Keratinocyte (primary cell): ENCODE measurements around the gene PCYOX1L. TPM values are rescaled to one million over a fixed set of nuclear protein-coding genes. Genes with fewer than 3 reads are reported as not detected.

ENCODE experiments used
- DNase-seq: peaks from one replicate; pipeline ENCODE4 v3.0.0-alpha.2; 2011; ENCODE audit warnings: low read depth, missing footprints, low spot score
- FAIRE-seq: peaks from 2 replicates; lab custom pipeline; 2011; peaks lifted over from hg19 to GRCh38; lab: Jason Lieb, UNC
- H2AFZ ChIP-seq: 2 replicates; pipeline ENCODE4 v1.6.0; 2012; ENCODE audit warnings: low read length, control low read depth, inconsistent platforms; ENCODE audit not compliant: control insufficient read depth
- H3K27ac ChIP-seq: 2 replicates; pipeline ENCODE4 v1.5.1; 2011; ENCODE audit warnings: low read length; ENCODE audit not compliant: control insufficient read depth, insufficient read depth
- H3K27me3 ChIP-seq: 3 replicates; pipeline ENCODE4 v1.6.0; 2011; ENCODE audit warnings: low read length; ENCODE audit not compliant: control insufficient read depth, insufficient read depth; ENCODE audit errors: extremely low read depth
- H3K36me3 ChIP-seq, 2 experiments: 2 replicates in 1 of 2; 3 replicates in 1 of 2; pipeline ENCODE4 v1.5.1; 2011; ENCODE audit warnings: low read length in 2 of 2, mild to moderate bottlenecking in 1 of 2; ENCODE audit not compliant: control insufficient read depth in 2 of 2, insufficient read depth in 2 of 2; ENCODE audit errors: extremely low read depth in 1 of 2
- H3K4me1 ChIP-seq: 3 replicates; pipeline ENCODE4 v1.5.1; 2011; ENCODE audit warnings: low read length; ENCODE audit not compliant: control insufficient read depth, insufficient read depth; ENCODE audit errors: extremely low read depth
- H3K4me2 ChIP-seq: 3 replicates; pipeline ENCODE4 v1.6.0; 2011; ENCODE audit warnings: low read depth, low read length; ENCODE audit not compliant: control insufficient read depth, insufficient read depth; ENCODE audit errors: extremely low read depth
- H3K4me3 ChIP-seq, 3 experiments: fragments of 200-600 bp in 1 of 3; sonication (generic) in 1 of 3; 2 replicates in 2 of 3; 3 replicates in 1 of 3; pipeline ENCODE4 v1.5.1; 2011 to 2016; ENCODE audit warnings: low read length in 3 of 3, mild to moderate bottlenecking in 3 of 3, control low read depth in 2 of 3, inconsistent platforms in 1 of 3, low read depth in 1 of 3, mixed read lengths in 1 of 3, mixed run types in 1 of 3, moderate library complexity in 1 of 3; ENCODE audit not compliant: control insufficient read depth in 2 of 3, insufficient read depth in 2 of 3; ENCODE audit errors: extremely low read depth in 1 of 3
- H3K79me2 ChIP-seq: 2 replicates; pipeline ENCODE4 v1.6.0; 2012; ENCODE audit warnings: low read length; ENCODE audit not compliant: control insufficient read depth, insufficient read depth
- H3K9ac ChIP-seq: 3 replicates; pipeline ENCODE4 v1.6.0; 2011; ENCODE audit warnings: low read length; ENCODE audit not compliant: control insufficient read depth, insufficient read depth; ENCODE audit errors: extremely low read depth
- H3K9me1 ChIP-seq: 3 replicates; pipeline ENCODE4 v1.6.0; 2011; ENCODE audit warnings: low read length; ENCODE audit not compliant: control insufficient read depth, insufficient read depth; ENCODE audit errors: extremely low read depth
- H3K9me3 ChIP-seq: 2 replicates; pipeline ENCODE4 v1.5.1; 2012; ENCODE audit warnings: low read depth, low read length; ENCODE audit not compliant: control insufficient read depth
- H4K20me1 ChIP-seq: 3 replicates; pipeline ENCODE4 v1.6.0; 2011; ENCODE audit warnings: low read length; ENCODE audit not compliant: control insufficient read depth, insufficient read depth; ENCODE audit errors: extremely low read depth
- EZH2 ChIP-seq: IDR thresholded peaks from one replicate; pipeline ENCODE4 v1.6.1; 2012; ENCODE audit warnings: inconsistent platforms, mild to moderate bottlenecking, low read length, moderate library complexity
- dilution Hi-C: fragments of 300-500 bp; cut with MboI; formaldehyde crosslinking; loops from one replicate; pipeline ENCODE4 v1.7.0; 2020; ENCODE audit warnings: low sequenced_read_pairs; ENCODE audit not compliant: extremely low pct_ligation_motif_present
- polyA plus RNA-seq, 5 experiments: library from polyadenylated mRNA; depleted of rRNA in 3 of 5; stranded (reverse) in 3 of 5; stranded (forward) in 1 of 5; unstranded in 1 of 5; fragments of >200 nt; gene quantifications; 1 replicate in 1 of 5; 2 replicates in 3 of 5; 3 replicates in 1 of 5; pipeline versions ENCODE4 v1.2.1 to v1.2.3, GENCODE V29; 2011 to 2012; ENCODE audit warnings: missing spikeins in 2 of 5, low read depth in 1 of 5, low replicate concordance in 1 of 5
- TF ChIP-seq, protein P1 (sequence below), 3 experiments: IDR thresholded peaks in 1 of 3; conservative IDR thresholded peaks in 1 of 3; optimal IDR thresholded peaks in 1 of 3; 2 replicates in 2 of 3; 3 replicates in 1 of 3; pipeline versions ENCODE3 to v1.5.1; 2011; ENCODE audit warnings: low read length in 3 of 3, mild to moderate bottlenecking in 3 of 3, moderate library complexity in 2 of 3, control low read depth in 1 of 3, inconsistent platforms in 1 of 3; ENCODE audit not compliant: insufficient read depth in 2 of 3; ENCODE audit errors: extremely low read depth in 1 of 3

The PCYOX1L gene
- polyA plus RNA-seq, 1 donor (not counting 4 experiments of a cell fraction or from before 2014, with no cell fraction given): 9.5 TPM

DNA sequence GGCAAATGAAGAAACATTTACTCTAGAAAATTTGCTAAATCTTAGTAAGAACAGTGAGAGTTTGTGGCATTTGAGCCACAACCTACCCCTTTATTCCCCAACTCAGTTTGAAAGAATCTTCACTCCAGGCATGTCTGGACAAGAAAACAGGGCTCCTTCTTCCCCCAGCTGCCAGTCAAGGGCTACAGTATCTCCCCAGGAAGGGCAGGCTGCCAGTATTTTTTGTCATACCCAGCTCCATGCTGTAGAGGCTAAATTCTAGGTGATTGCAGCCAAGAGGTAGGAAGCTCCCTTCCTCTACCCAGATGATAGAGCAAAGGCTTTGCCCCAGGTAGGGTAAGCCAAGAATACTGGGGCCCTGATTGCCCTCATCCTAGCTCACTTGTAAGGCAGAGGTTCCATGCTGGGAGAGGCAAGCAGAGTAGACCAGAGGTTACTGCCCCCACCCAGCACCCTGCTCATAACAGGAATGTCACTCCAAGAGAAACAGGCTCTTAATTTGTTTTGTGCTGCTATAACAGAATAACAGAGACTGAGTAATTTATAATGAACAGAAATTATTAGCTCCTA lies 32.6 kb upstream of the PCYOX1L start:
- Histone ChIP-seq H3K9me1 (peaks cover 2% of the 10 kb centered on the region), H3K9me3 (no peaks in the 10 kb centered on the region), H3K4me1 (peaks cover 33% of the 10 kb centered on the region), H3K79me2 (no peaks in the 10 kb centered on the region), H3K27me3 (no peaks in the 10 kb centered on the region), H3K9ac (no peak overlapping the region), H3K4me2 (peak overlapping the region; percentile 65), H4K20me1 (no peaks in the 10 kb centered on the region), H3K27ac (peak overlapping the region; percentile 47), H3K4me3 (no peak overlapping the region), H2AFZ (peak overlapping the region; percentile 4), H3K36me3 (peaks cover 2 to 4% of the 10 kb centered on the region in 2 experiments)
- FAIRE-seq (peak; percentile 83), DNase-seq (peak; percentile 67)
- TF ChIP-seq, protein P1, sequence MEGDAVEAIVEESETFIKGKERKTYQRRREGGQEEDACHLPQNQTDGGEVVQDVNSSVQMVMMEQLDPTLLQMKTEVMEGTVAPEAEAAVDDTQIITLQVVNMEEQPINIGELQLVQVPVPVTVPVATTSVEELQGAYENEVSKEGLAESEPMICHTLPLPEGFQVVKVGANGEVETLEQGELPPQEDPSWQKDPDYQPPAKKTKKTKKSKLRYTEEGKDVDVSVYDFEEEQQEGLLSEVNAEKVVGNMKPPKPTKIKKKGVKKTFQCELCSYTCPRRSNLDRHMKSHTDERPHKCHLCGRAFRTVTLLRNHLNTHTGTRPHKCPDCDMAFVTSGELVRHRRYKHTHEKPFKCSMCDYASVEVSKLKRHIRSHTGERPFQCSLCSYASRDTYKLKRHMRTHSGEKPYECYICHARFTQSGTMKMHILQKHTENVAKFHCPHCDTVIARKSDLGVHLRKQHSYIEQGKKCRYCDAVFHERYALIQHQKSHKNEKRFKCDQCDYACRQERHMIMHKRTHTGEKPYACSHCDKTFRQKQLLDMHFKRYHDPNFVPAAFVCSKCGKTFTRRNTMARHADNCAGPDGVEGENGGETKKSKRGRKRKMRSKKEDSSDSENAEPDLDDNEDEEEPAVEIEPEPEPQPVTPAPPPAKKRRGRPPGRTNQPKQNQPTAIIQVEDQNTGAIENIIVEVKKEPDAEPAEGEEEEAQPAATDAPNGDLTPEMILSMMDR (optimal IDR thresholded peaks at IDR 0.05 in 1 of 3, IDR thresholded peaks at IDR 0.05 in 1 of 3, conservative IDR thresholded peaks at IDR 0.05 in 1 of 3; ENCODE audit: extremely low read depth in 1 of 3, insufficient read depth in 2 of 3, low read length in 3 of 3): no peak
- TF ChIP-seq EZH2: no peak
- dilution Hi-C loops: no loop called here

DNA sequence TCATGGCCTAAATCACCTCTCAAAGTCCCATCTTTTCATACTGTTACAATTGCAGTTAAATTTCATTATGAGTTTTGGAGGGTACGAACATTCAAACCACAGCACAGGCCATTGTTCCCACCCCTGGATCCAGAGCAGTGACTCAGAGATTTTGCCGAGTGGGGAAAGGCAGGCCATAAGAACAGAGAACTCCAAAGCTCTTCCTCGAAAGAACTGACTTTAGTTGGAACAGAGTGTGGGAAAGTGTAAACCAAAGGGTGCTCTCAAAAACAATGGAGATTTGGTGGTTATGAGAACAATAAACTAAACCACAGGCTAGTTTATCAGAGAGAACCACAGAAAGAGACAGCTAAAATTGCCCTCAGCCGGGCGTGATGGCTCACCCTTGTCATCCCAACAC lies 32.0 kb upstream of the PCYOX1L start:
- peaks cover 2% of the 10 kb centered on the region for H3K9me1 ChIP-seq
- H3K9ac ChIP-seq: no peak overlapping the region
- no peaks in the 10 kb centered on the region for H4K20me1 ChIP-seq
- peaks cover 2 to 4% of the 10 kb centered on the region in 2 experiments for H3K36me3 ChIP-seq
- no peak for FAIRE-seq
- TF ChIP-seq EZH2: no peak
- TF ChIP-seq, protein P1 (optimal IDR thresholded peaks at IDR 0.05 in 1 of 3, IDR thresholded peaks at IDR 0.05 in 1 of 3, conservative IDR thresholded peaks at IDR 0.05 in 1 of 3; ENCODE audit: extremely low read depth in 1 of 3, insufficient read depth in 2 of 3, low read length in 3 of 3): no peak
- DNase-seq: no peak
- no peak overlapping the region for H3K4me3 ChIP-seq
- H2AFZ ChIP-seq: no peak overlapping the region
- peak overlapping the region; percentile 29 for H3K27ac ChIP-seq
- H3K4me1 ChIP-seq: peaks cover 27% of the 10 kb centered on the region
- H3K79me2 ChIP-seq: no peaks in the 10 kb centered on the region
- H3K9me3 ChIP-seq: no peaks in the 10 kb centered on the region
- no peaks in the 10 kb centered on the region for H3K27me3 ChIP-seq
- no peak overlapping the region for H3K4me2 ChIP-seq
- dilution Hi-C loops: no loop called here
